HG03469 (cell line): ENCODE data around the gene MTA2.

ENCODE experiments used
- ATAC-seq: cut with Tn5 transposase; IDR thresholded peaks from one replicate; pipeline ENCODE4 v1.9.1; 2021; ENCODE audit warnings: mild to moderate bottlenecking, moderate library complexity, moderate number of reproducible peaks; ENCODE audit not compliant: unreplicated experiment

MTA2 gene

DNA sequence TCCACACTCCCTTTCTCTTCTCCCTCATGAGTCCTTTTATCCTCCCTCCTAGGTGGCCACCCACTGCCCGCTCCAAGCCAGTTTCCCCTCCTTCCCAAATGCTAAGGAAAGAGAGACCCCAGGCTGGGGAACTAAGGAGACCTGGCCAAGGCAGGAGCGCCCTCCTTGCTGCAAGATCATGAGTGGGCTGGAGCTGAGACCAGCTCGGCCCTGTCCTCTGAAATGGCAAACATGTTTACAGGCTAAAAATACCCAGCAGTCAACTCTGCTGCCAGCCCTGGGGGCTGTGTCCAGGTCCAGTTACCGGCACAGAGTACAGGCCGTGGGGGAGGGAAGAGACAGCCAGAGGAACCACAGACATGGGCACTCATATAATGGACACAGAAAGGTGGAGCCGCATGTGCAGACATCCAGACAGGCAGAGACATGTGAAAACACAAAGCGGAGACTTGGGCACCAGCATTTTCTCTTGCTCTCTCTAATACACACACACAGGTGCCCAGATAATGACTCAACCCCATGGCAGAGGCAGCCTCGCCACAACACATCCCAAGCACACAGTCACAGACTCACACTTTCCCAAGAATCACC lies 53.9 kb downstream of the MTA2 start:
- no peak for ATAC-seq

DNA sequence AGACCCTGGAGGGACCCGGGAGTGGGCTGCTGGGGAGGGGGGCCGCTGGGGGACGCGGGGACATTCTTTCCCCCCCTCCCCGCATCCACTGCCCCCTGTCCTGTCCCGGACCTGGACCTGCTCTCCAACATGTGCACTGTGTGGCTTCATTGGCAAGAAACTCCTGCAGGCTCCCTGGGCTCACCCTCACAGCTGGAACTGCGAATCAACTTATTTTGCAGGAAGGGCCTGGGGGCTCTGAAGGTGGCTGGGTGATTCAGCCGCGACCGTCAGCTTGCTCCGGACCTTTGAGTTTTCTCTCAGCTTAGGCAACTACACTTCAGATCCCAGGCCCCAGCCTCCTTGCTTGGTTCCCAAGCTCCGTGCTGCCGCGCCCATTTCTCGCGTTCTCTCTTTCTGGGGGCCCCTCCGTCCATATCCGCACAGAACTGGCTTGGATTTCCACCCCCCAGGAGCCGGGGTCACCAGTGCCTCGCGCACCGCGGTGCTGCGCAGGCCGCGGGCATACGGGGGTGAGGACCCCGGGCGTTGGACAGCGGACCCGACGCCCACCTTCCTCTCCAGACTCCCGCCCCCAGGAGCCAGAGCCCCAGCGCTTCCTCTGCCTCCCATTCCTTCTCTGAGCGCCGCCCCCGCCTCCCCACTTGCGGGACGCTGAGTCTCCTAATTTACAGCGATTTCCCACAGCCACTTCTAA lies 54.6 kb downstream of the MTA2 start:
- ATAC-seq, result no peak

- ATAC-seq, result no peak
Measured at GRCh38 chr11:62546244-62546928, 55.3 kb downstream of the MTA2 start, which contains the start of gene AHNAK. TSS of gene AHNAK (minus strand) at chr11:62546806. CDS start at chr11:62536098, 10,708 bp downstream.

DNA sequence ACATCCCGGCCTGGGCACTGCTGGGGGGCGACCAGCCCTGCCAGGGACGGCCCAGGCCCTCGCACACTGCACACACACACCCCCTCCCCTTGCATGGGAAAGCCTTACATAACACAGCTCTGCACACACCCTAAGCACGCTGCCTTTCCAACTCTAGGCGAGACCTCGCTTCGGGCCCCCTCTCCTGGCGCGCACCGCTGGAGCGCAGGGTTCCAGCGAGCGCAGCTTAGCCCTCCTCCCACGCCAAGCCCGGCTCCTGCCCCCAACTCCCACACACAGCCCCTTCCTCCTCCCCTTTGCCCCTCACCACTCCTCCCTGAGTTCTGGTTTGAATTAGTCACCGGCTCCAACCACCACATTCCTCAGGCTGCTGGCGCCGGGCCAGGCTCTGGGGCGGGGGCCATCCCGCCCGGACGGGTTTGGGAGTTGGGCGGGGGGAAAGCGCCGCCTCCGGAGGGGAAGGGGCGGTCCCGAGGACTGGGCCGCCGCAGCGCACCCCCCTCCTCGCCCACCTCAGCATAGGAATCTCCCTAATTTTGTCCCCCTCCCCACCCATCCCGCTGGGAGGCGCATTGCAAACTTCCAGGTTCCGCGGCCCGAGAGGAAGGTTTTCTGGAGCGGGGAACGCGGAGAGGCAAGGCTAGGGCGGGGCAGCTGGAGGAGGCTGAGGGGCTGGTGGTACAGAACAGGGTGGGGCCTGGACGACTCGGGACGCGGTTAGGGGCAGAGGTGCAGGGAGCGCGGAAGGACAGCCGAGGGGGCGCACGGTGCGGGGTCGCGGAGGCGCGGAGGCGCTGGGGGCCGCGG lies 56.0 kb downstream of the MTA2 start:
- ATAC-seq, result no peak

GRCh38 chr11:62544581-62545436 lies 56.9 kb downstream of the MTA2 start:
- no peak for ATAC-seq

DNA sequence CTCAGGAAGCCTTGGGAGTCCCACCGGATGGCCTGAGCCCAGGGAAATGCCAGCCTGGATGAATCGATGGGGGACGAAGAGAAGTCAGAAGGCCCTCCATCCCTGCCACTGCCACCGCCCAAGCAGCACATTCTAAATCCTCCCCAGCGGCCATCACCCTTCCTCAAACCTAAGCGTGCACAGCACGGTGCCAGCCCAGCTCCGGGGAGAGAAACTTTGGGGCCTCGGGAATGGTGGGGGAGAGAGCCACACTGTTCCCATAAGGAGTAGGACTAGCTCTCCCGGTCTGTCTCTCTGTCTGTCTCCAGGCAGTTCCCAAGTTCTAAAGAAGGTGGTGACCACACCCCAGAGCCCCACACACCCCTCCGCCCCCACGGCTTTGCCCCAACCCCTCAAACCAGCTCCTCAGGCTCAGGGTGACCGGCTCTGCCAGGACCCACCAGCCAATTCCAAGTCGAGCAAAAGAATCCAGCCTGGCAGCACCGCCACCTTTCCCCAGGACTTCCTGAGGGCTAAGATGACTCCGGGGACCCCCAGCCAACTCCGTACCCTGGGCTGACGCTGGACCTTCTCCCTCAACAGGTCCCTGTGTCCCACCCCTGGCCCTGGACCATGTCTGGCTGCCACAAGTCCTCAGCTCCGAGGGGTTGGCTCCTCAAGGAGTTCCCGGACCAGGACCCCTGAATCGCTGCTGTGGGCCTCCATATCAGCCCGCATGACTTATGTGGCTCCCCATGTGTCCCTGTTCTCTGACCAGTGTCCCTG lies 57.8 kb downstream of the MTA2 start:
- ATAC-seq, result no peak
